IMR-90 (cell line): ENCODE data around the gene RFC2.
A peak's percentile ranks its signal among the peaks of the same experiment; 100 is the strongest.

Source experiments
- MAFK ChIP-seq: IDR thresholded peaks from 2 replicates; pipeline ENCODE4 v1.6.1; 2012; ENCODE audit warnings: low read depth, low read length, improper control_type of control experiment
- MAZ ChIP-seq: IDR thresholded peaks from 2 replicates; pipeline ENCODE4 v1.6.1; 2012; ENCODE audit warnings: low read depth, mild to moderate bottlenecking, low read length, improper control_type of control experiment, moderate library complexity, borderline replicate concordance
- MXI1 ChIP-seq: IDR thresholded peaks from 2 replicates; pipeline ENCODE4 v1.6.1; 2012; ENCODE audit warnings: low read depth, mild to moderate bottlenecking, low read length, moderate library complexity, borderline replicate concordance
- POLR2A ChIP-seq: IDR thresholded peaks from 2 replicates; pipeline ENCODE4 v1.6.1; 2012; ENCODE audit warnings: mild to moderate bottlenecking, low read depth, low read length
- RAD21 ChIP-seq: IDR thresholded peaks from 2 replicates; pipeline ENCODE4 v1.6.1; 2012; ENCODE audit warnings: low read length, improper control_type of control experiment
- TF ChIP-seq, protein P1 (sequence below): conservative IDR thresholded peaks from 2 replicates; pipeline ENCODE4 v1.5.1; 2012; ENCODE audit warnings: mild to moderate bottlenecking, low read depth, low read length, improper control_type of control experiment
- TF ChIP-seq, protein P2 (sequence below): fragments of 150-350 bp; IDR thresholded peaks from 2 replicates; pipeline ENCODE4 v1.6.1; 2017; ENCODE audit warnings: mild to moderate bottlenecking, antibody characterized with exemption, low read length, low read depth

DNA sequence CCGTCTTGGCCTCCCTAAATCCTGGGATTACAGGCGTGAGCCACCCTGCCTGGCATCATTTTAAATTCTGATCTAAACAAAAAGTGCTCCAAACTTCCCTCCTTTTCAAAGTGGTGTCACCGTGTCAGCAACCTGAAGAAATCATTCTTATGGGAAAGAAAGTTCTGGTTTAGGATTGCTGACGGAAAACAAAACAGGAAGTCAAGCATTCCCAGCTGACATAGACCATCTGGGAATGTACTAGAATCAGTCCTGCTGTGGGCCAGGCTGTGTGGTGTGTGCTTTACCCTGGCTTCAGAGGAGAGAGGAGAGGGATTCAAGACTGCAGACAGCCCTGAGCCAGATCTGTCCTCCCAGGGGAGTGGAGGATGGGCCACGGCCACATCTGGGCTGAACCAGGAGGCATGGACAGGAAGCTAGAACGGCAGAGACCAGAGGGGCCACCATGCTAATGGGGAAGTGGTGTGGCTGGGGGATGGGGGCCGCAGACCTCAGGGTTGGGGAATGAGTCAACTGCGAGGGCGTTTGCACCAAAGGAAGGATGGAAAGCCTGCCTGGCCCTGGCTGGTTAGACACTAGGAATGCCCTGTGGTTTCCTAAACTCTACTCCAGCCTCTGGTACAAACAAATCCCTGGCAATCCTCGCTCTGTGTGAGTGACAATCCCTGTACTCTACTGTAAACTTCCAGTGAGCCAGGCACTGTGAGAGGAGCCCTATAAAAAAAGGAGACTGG, 18.3 kb upstream of the RFC2 start:
- TF ChIP-seq POLR2A = peak; percentile 60; the same call in 1 of the 2 replicates
- TF ChIP-seq, protein P1, sequence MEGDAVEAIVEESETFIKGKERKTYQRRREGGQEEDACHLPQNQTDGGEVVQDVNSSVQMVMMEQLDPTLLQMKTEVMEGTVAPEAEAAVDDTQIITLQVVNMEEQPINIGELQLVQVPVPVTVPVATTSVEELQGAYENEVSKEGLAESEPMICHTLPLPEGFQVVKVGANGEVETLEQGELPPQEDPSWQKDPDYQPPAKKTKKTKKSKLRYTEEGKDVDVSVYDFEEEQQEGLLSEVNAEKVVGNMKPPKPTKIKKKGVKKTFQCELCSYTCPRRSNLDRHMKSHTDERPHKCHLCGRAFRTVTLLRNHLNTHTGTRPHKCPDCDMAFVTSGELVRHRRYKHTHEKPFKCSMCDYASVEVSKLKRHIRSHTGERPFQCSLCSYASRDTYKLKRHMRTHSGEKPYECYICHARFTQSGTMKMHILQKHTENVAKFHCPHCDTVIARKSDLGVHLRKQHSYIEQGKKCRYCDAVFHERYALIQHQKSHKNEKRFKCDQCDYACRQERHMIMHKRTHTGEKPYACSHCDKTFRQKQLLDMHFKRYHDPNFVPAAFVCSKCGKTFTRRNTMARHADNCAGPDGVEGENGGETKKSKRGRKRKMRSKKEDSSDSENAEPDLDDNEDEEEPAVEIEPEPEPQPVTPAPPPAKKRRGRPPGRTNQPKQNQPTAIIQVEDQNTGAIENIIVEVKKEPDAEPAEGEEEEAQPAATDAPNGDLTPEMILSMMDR = no peak
- TF ChIP-seq MAZ = no peak; the same call in 1 of the 2 replicates
- peak; percentile 62; the same call in 1 of the 2 replicates for TF ChIP-seq MXI1
- TF ChIP-seq, protein P2, sequence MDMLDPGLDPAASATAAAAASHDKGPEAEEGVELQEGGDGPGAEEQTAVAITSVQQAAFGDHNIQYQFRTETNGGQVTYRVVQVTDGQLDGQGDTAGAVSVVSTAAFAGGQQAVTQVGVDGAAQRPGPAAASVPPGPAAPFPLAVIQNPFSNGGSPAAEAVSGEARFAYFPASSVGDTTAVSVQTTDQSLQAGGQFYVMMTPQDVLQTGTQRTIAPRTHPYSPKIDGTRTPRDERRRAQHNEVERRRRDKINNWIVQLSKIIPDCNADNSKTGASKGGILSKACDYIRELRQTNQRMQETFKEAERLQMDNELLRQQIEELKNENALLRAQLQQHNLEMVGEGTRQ = no peak
- TF ChIP-seq RAD21 = no peak
- peak; percentile 36; the same call in 1 of the 2 replicates for TF ChIP-seq MAFK
